ENCODE data around the gene APOC1. TPM values are rescaled to one million over a fixed set of nuclear protein-coding genes. Genes with fewer than 3 reads are reported as not detected.

The APOC1 gene
- total and polyA plus RNA-seq, 8 donors, result 9.2 to 569 (median 12.6) TPM

DNA sequence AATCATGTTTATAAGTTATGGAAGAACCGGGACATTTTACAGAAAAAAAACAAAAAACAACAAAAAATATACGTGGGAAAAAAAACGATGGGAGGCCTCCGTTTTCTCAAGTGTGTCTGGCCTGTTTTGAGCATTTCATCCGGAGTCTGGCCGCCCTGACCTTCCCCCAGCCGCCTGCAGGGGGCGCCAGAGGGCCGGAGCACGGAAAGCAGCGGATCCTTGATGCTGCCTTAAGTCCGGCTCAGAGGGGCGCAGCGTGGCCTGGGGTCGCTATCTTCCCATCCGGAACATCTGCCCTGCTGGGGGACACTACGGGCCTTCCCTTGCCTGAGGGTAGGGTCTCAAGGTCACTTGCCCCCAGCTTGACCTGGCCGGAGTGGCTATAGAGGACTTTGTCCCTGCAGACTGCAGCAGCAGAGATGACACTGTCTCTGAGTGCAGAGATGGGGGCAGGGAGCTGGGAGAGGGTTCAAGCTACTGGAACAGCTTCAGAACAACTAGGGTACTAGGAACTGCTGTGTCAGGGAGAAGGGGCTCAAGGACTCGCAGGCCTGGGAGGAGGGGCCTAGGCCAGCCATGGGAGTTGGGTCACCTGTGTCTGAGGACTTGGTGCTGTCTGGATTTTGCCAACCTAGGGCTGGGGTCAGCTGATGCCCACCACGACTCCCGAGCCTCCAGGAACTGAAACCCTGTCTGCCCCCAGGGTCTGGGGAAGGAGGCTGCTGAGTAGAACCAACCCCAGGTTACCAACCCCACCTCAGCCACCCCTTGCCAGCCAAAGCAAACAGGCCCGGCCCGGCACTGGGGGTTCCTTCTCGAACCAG, 10.6 kb upstream of the APOC1 start:
- Histone ChIP-seq H3K27me3 (peaks cover 4 to 28% of the 10 kb centered on the region in 2 donors), H3K27ac (no peak overlapping the region), H3K36me3 (peaks cover 0 to 45% of the 10 kb centered on the region in 2 donors), H3K9me3 (no peaks in the 10 kb centered on the region), H3K4me3 (no peak overlapping the region), H3K4me1 (peaks cover 0 to 20% of the 10 kb centered on the region in 2 donors)
- TF ChIP-seq, protein P1, sequence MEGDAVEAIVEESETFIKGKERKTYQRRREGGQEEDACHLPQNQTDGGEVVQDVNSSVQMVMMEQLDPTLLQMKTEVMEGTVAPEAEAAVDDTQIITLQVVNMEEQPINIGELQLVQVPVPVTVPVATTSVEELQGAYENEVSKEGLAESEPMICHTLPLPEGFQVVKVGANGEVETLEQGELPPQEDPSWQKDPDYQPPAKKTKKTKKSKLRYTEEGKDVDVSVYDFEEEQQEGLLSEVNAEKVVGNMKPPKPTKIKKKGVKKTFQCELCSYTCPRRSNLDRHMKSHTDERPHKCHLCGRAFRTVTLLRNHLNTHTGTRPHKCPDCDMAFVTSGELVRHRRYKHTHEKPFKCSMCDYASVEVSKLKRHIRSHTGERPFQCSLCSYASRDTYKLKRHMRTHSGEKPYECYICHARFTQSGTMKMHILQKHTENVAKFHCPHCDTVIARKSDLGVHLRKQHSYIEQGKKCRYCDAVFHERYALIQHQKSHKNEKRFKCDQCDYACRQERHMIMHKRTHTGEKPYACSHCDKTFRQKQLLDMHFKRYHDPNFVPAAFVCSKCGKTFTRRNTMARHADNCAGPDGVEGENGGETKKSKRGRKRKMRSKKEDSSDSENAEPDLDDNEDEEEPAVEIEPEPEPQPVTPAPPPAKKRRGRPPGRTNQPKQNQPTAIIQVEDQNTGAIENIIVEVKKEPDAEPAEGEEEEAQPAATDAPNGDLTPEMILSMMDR (IDR thresholded peaks at IDR 0.05), result peak; percentile 98 to 100
- ATAC-seq (peak; percentile 81), DNase-seq (peak; percentile 68 to 95 (median 74))
- intact Hi-C loops (cut with DNase I), result loop anchor here in 1 of 2 donors (5.0 kb wide), 1 partner anchor 48 kb away; no protein-coding TSS in a partner anchor

DNA sequence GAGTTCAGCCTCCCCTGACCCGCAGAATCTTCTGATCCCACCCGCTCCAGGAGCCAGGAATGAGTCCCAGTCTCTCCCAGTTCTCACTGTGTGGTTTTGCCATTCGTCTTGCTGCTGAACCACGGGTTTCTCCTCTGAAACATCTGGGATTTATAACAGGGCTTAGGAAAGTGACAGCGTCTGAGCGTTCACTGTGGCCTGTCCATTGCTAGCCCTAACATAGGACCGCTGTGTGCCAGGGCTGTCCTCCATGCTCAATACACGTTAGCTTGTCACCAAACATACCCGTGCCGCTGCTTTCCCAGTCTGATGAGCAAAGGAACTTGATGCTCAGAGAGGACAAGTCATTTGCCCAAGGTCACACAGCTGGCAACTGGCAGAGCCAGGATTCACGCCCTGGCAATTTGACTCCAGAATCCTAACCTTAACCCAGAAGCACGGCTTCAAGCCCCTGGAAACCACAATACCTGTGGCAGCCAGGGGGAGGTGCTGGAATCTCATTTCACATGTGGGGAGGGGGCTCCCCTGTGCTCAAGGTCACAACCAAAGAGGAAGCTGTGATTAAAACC, 9.9 kb upstream of the APOC1 start:
- H3K36me3 ChIP-seq, result peaks cover 0 to 39% of the 10 kb centered on the region in 2 donors
- H3K9me3 ChIP-seq, result no peaks in the 10 kb centered on the region
- H3K4me1 ChIP-seq, result peaks cover 0 to 20% of the 10 kb centered on the region in 2 donors
- H3K27ac ChIP-seq, result no peak overlapping the region
- no peak overlapping the region for H3K4me3 ChIP-seq
- TF ChIP-seq, protein P1 (IDR thresholded peaks at IDR 0.05), result no peak
- no peak for DNase-seq
- no peak for ATAC-seq
- intact Hi-C loops (cut with DNase I), result loop anchor here in 1 of 2 donors (5.0 kb wide), 1 partner anchor 48 kb away; no protein-coding TSS in a partner anchor
- peaks cover 4 to 28% of the 10 kb centered on the region in 2 donors for H3K27me3 ChIP-seq

DNA sequence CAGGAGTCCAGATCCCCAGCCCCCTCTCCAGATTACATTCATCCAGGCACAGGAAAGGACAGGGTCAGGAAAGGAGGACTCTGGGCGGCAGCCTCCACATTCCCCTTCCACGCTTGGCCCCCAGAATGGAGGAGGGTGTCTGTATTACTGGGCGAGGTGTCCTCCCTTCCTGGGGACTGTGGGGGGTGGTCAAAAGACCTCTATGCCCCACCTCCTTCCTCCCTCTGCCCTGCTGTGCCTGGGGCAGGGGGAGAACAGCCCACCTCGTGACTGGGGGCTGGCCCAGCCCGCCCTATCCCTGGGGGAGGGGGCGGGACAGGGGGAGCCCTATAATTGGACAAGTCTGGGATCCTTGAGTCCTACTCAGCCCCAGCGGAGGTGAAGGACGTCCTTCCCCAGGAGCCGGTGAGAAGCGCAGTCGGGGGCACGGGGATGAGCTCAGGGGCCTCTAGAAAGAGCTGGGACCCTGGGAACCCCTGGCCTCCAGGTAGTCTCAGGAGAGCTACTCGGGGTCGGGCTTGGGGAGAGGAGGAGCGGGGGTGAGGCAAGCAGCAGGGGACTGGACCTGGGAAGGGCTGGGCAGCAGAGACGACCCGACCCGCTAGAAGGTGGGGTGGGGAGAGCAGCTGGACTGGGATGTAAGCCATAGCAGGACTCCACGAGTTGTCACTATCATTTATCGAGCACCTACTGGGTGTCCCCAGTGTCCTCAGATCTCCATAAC, 8.8 kb upstream of the APOC1 start, which contains the start of gene APOE:
TSS of gene APOE (plus strand) at position 360 of the 724 bp plus-strand sequence. CDS start 829 bp downstream, outside the sequence.
- H3K4me1 ChIP-seq, result peaks cover 0 to 20% of the 10 kb centered on the region in 2 donors
- TF ChIP-seq, protein P1 (IDR thresholded peaks at IDR 0.05), result no peak
- peaks cover 4 to 28% of the 10 kb centered on the region in 2 donors for H3K27me3 ChIP-seq
- H3K9me3 ChIP-seq, result no peaks in the 10 kb centered on the region
- peaks cover 0 to 28% of the 10 kb centered on the region in 2 donors for H3K36me3 ChIP-seq
- ATAC-seq, result peak; percentile 51
- peak in 2 of 4 donors; percentile 26 to 62 for DNase-seq
- intact Hi-C loops (cut with DNase I), result no loop called here
- H3K27ac ChIP-seq, result peak within 1 kb of the TSS in 1 of 2 donors; percentile 13
- H3K4me3 ChIP-seq, result peak within 1 kb of the TSS; percentile 17 to 33

DNA sequence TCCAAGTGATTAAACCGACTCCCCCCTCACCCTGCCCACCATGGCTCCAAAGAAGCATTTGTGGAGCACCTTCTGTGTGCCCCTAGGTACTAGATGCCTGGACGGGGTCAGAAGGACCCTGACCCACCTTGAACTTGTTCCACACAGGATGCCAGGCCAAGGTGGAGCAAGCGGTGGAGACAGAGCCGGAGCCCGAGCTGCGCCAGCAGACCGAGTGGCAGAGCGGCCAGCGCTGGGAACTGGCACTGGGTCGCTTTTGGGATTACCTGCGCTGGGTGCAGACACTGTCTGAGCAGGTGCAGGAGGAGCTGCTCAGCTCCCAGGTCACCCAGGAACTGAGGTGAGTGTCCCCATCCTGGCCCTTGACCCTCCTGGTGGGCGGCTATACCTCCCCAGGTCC, 6.8 kb upstream of the APOC1 start:
- H3K9me3 ChIP-seq, result no peaks in the 10 kb centered on the region
- peaks cover 0 to 8% of the 10 kb centered on the region in 2 donors for H3K36me3 ChIP-seq
- H3K4me1 ChIP-seq, result peaks cover 7 to 31% of the 10 kb centered on the region in 2 donors
- peaks cover 4 to 31% of the 10 kb centered on the region in 2 donors for H3K27me3 ChIP-seq
- H3K27ac ChIP-seq, result no peak overlapping the region
- H3K4me3 ChIP-seq, result no peak overlapping the region
- no peak for DNase-seq
- TF ChIP-seq, protein P1 (IDR thresholded peaks at IDR 0.05), result no peak
- intact Hi-C loops (cut with DNase I), result no loop called here
- no peak for ATAC-seq
